HG02943 (cell line): ENCODE measurements around the gene KDM6A.
"Not testable (repeated sequence)": the region's sequence is repeated elsewhere in the genome, so short reads cannot be mapped to it uniquely, and the experiment has no call there.

Source experiments
- ATAC-seq: cut with Tn5 transposase; IDR thresholded peaks from one replicate; pipeline ENCODE4 v1.9.1; 2021; ENCODE audit warnings: mild to moderate bottlenecking, low read depth, moderate library complexity; ENCODE audit not compliant: unreplicated experiment

Gene KDM6A

DNA sequence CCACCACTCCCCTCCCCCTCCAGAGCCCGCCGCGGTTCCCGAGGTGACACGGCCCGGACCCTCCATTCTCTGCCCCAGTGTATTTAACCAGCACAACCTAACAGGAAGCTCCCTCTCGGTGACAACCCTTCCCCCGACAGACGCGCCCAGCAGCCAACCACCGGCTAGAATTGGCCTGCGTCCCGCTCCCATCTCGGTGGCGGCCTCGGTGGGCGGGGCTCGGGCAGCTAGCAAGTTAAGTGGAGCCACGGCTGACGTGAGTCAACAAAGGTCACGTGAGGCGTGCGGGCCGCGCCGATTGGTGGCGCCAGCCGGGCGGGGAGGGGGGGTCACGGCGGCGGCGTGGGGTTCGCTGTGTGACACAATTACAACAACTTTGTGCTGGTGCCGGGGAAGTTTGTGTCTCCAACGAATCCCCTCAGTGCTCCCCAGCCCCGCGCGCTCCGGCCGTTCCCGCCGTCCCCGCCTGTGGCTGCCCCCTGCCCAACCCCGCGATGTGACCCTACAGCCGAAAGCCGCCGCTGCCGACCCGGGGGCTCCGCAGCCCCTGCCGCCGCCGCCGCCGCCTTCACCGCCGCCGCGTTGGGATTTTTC is at the start of gene KDM6A:
Gene KDM6A (plus strand): TSS at position 368 of the 594 bp plus-strand sequence. CDS start 364 bp downstream, outside the sequence.
- peak; percentile 87 for ATAC-seq

- ATAC-seq, result not testable (repeated sequence)
Observed at GRCh38 chrX:44823193-44823592, 49.8 kb upstream of the KDM6A start.

- ATAC-seq, result no peak
Observed at GRCh38 chrX:44828008-44828605, 44.9 kb upstream of the KDM6A start.

- no peak for ATAC-seq
Observed at GRCh38 chrX:44829832-44830231, 43.2 kb upstream of the KDM6A start.

DNA sequence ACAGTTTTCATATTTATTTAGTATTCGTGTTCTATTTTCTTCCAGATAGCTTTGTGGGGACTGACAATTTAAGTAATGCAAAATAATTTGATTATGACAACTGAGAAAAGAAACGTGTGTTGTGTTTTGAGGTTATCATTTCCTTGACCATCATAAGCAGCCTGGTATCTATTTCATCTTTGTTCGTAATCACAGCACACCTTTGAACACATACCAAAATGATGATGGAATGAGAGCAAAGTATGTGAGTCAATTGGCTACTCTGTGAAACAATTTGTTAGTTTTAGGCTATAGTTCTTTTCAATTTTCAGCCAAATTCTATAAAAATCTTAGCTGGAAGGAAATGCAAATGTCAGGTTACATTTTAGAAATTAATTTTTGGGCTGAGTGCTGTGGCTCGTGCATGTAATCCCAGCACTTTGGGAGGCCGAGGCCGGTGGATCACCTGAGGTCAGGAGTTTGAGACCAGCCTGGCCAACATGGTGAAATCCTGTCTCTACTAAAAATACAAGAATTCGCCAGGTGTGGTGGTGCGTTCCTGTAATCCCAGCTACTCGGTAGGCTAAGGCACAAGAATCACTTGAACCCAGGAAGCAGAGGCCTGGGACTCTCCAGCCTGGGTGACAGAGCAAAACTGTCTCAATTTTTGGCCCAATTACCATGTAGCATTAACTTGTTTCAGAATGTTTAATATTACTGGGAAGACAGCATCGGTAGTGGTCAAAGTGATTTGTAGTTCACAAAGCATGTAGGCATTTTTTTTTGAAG is 30.3 kb upstream of the KDM6A start:
- ATAC-seq, result no peak

DNA sequence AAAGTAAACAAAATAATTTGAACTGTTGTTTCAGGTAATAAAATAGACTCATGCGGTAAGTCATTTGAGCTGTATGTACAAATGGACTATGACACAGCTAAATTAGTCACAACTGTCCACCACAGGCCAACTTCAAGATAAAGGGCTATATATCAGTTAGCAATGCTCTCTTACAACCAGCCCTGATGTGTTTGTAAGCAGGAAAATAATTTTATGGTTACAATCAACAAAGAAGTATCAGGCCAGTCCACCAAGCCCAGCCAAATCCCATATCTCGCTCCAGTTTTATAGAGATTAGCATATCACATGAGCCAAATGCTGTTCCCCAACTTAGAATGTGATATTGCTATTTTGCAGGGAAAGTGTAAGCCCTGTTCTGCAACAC is 29.7 kb upstream of the KDM6A start:
- no peak for ATAC-seq

DNA sequence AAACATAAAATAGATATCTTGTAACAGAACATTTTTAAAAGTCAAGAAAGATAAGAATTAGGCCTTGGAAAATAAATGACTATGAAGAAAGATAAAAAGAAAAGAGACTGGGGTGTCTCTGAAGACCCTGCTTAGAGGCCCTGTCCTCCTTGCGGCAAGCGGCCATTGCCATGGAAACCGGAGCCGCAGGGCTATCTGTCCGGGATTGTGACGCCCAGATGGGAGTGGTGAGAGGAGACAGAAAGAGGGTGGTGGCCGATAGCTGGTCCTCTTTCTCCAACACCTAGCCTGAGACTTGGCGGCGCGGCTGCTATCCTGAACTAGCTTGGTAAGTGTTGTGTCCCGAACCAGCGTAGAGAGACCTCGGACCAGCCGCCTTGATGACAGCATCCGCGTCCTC is 29.2 kb upstream of the KDM6A start, which contains the start of gene DUSP21:
Gene DUSP21 (plus strand): TSS at position 269 of the 400 bp plus-strand sequence. CDS start 112 bp downstream, at position 381.
- ATAC-seq, result no peak

DNA sequence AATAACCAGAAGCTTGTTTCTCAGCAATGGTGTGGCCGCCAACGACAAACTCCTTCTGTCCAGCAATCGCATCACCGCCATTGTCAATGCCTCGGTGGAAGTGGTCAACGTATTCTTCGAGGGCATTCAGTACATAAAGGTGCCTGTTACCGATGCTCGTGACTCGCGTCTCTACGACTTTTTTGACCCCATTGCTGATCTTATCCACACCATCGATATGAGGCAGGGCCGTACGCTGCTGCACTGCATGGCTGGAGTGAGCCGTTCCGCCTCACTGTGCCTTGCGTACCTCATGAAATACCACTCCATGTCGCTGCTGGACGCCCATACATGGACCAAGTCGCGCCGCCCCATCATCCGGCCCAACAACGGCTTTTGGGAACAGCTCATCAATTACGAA is 28.8 kb upstream of the KDM6A start:
- ATAC-seq, result no peak

GRCh38 chrX:44850891-44851290 is 22.1 kb upstream of the KDM6A start:
- ATAC-seq, result not testable (repeated sequence)

DNA sequence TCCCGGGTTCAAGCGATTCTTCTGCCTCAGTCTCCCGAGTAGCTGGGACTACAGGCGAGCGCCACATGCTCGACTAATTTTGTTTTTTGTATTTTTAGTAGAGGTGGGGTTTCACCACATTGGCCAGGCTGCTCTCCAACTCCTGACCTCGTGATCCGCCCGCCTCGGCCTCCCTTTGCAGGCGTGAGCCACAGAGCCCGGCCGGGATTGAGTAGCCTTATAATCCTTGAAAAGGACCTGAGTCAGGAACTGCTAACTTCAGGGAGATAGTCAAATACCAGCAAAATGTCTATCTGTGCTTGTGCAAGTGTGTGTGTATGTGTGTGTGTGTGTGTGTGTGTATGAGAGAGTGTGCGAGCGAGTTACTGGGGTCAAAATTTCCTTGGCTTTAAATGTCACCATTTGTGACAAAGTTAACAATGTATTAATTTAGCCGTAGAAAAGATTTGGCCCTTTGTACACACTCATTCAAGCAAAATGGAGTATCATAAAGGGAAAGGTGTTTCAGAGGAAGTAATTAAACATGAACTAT is 1.8 kb upstream of the KDM6A start:
- ATAC-seq, result no peak

DNA sequence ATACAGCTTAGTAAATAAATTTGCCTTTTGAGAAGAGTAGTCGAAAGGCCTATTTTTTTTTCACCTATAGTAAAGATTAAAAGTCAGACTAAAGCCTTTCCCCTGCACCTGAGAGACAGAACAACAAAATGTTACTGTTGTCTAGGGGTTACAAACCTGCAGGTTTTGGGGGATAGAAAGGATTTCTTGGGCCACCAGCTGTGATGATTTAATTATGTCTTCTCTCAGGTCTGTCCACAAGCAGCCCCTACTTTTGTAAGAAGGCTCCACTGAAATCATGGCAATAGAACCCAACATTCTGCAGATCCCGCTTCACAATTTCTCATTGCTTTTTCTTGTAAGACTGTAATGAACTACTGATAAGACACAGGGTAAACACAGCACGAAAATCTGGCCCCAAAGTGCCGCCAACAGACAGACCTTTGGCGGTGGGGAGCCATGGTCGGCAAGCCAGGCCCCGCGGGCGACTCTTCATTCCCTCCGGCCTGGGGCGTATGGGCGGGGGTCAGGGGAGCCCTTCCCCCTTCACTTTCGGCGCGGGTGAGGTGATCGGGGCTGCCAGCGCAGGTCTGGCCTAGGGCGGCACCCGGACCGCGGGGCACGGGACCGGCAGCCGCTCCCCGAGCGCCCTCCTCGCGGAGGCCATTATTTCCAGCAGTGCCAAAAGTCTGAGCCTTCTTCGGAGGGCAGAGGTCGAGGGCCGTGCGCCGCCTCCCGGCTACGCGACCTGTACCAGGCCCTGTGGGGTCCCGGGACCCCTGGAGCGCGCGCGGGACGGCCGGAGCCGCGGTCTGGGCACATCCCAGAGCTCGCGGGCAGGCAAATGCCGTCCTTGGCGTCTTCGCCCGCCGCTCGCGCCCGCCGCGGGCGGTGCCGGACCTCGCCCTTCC is 812 bp upstream of the KDM6A start:
- ATAC-seq, result peak; percentile 35

GRCh38 chrX:44873415-44874276 is 658 bp downstream of the KDM6A start:
- ATAC-seq, result no peak

- no peak for ATAC-seq
Observed at GRCh38 chrX:44874420-44875184, 1.6 kb downstream of the KDM6A start.

DNA sequence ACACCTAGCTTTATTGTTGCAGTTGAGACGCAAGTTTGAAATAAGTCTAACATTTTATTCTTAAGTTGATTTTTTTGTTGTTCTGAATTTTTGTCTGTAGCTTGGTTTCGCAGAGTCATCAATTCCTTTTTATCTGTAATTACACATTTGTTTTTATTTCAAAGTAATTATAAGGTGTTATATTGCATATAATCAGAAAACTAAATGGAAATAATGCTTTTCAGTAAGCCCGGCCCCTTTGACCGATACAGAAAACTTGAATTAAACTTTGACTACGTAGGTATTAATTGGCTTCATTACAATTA is 2.1 kb downstream of the KDM6A start:
- ATAC-seq, result no peak

DNA sequence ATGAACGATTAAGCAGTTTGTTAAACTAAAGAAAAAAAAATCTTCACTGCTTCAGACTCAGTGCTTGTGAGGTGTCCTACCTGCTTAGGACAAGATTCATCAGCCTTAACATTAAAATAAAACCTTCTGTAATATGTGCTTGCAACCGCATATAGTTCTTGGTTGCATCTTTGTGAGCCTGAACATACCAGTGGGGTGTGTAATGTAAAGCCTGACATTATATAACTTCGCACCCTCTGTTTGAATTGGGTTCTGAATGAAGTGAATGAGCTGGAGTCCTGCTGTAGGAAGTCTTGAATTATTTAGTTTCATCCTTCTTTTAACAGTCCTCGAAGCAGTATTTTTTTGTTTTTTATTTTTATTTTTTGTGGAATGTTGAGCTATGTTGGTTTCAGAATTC is 3.1 kb downstream of the KDM6A start:
- ATAC-seq, result no peak

- ATAC-seq, result no peak
Observed at GRCh38 chrX:44876767-44877166, 3.8 kb downstream of the KDM6A start.

- no peak for ATAC-seq
Observed at GRCh38 chrX:44878780-44879179, 5.8 kb downstream of the KDM6A start.

- ATAC-seq, result no peak
Observed at GRCh38 chrX:44881549-44881948, 8.6 kb downstream of the KDM6A start.

DNA sequence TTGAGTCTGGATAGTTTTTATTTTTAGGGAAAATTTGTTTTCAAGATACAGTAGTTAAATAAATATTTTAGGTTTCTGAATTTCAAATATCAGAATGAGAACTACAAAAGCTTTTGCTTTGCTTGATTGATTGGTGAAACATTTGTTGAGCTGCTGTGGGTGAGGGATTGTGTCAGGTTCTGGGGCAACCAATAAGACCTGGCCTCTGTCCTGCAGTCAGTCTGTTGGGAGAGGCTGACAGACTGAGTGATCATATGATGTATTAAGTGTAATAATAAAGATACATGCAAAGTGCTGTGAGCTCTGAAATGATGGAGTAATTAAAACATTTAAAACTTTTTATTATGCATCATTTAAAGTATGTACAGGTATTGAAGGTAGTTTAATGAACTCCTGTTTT is 9.6 kb downstream of the KDM6A start:
- no peak for ATAC-seq
